Activated CD8-positive, alpha-beta T cell treated with anti-CD3 and anti-CD28 coated beads for 36 hours (primary cell): Measurements from ENCODE around the gene ECI1. TPM values are rescaled to one million over a fixed set of nuclear protein-coding genes. Genes with fewer than 3 reads are reported as not detected.
A peak's percentile ranks its signal among the peaks of the same experiment; 100 is the strongest.

ENCODE experiments used
- ATAC-seq: fragments of 200-7000 bp; cut with Tn5 transposase; one replicate; pipeline ENCODE4 v1.10.0; 2021; ENCODE audit warnings: mild to moderate bottlenecking, moderate library complexity
- CTCF ChIA-PET: fragments of 350-600 bp; sonication (Branson Sonifier 250); formaldehyde crosslinking; loops from one replicate; lab custom pipeline; 2021; ENCODE audit warnings: antibody characterized with exemption; lab: Charles Lee
- POLR2A ChIA-PET: fragments of 350-600 bp; sonication (Branson Sonifier 250); formaldehyde crosslinking; loops from one replicate; lab custom pipeline; 2021; ENCODE audit warnings: antibody characterized with exemption; lab: Charles Lee
- DNase-seq: peaks from one replicate; pipeline ENCODE4 v3.0.0-alpha.2; 2020
- H3K27ac Mint-ChIP-seq: one replicate; pipeline ENCODE4 v1.8.0; 2021; ENCODE audit warnings: mild to moderate bottlenecking, mixed read lengths
- H3K27me3 Mint-ChIP-seq: one replicate; pipeline ENCODE4 v1.8.0; 2021; ENCODE audit warnings: mixed read lengths
- H3K36me3 Mint-ChIP-seq: one replicate; pipeline ENCODE4 v1.8.0; 2021; ENCODE audit warnings: low read depth, mixed read lengths
- H3K4me1 Mint-ChIP-seq: one replicate; pipeline ENCODE4 v1.8.0; 2021; ENCODE audit warnings: low read depth, mixed read lengths
- H3K4me3 Mint-ChIP-seq: one replicate; pipeline ENCODE4 v1.8.0; 2021; ENCODE audit warnings: mild to moderate bottlenecking, moderate library complexity, mixed read lengths
- H3K9me3 Mint-ChIP-seq: one replicate; pipeline ENCODE4 v1.8.0; 2021; ENCODE audit warnings: mixed read lengths
- CTCF ChIP-seq: fragments of 200-600 bp; IDR thresholded peaks from one replicate; pipeline ENCODE4 v1.8.0; 2022; ENCODE audit warnings: antibody characterized with exemption, mild to moderate bottlenecking
- intact Hi-C: fragments of 100-400 bp; cut with micrococcal nuclease; formaldehyde crosslinking; loops from one replicate; pipeline ENCODE4 v1.10.0; 2022
- total RNA-seq, 2 experiments: library from RNA; stranded (reverse); gene quantifications; one replicate each; pipeline ENCODE4 v1.2.3, GENCODE V29; 2021

Gene ECI1
- total RNA-seq, 2 experiments from 2014 or later = 37.4 to 40.5 TPM

- H3K27me3 Mint-ChIP-seq = no peaks in the 10 kb centered on the region
- POLR2A ChIA-PET = interaction anchor here (2.4 to 10.2 kb wide), 2 partner anchors 43 to 53 kb away, joined by 7 to 95 read pairs; partner anchors contain the start of genes ECI1 and TRAF7
- peaks cover 40% of the 10 kb centered on the region for H3K36me3 Mint-ChIP-seq
- H3K27ac Mint-ChIP-seq = no peak overlapping the region
- intact Hi-C loops = no loop called here
- TF ChIP-seq CTCF = no peak
- no peak overlapping the region for H3K4me3 Mint-ChIP-seq
- DNase-seq = no peak
- CTCF ChIA-PET = no interaction called here
- H3K9me3 Mint-ChIP-seq = no peaks in the 10 kb centered on the region
- ATAC-seq = no peak
- H3K4me1 Mint-ChIP-seq = peaks cover 31% of the 10 kb centered on the region
These were observed 43.1 kb downstream of the ECI1 start for GRCh38 chr16:2208308-2208707.

DNA sequence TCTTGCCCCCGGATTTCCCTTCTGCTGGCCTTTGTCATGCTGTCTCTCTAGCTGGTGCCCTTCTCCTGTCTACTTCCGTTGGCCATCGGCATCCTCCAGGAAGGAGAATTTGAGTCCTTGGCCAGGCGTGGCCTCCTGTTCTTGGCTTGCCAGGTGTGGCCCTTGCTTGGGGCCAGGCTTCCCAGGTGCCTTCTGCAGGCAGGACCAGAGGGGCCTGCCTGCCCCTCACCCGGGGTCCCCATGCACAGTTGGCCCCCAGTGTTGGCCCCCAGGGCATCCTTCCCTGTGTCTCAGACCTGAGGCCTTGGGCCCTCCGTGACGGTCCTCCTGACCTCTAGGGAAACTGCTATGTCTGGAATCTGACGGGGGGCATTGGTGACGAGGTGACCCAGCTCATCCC is 43.5 kb downstream of the ECI1 start:
- ATAC-seq (no peak), DNase-seq (no peak)
- Mint-ChIP-seq H3K9me3 (no peaks in the 10 kb centered on the region), H3K27me3 (no peaks in the 10 kb centered on the region), H3K27ac (peak overlapping the region; percentile 57), H3K4me3 (peak overlapping the region; percentile 88), H3K4me1 (peaks cover 26% of the 10 kb centered on the region), H3K36me3 (peaks cover 38% of the 10 kb centered on the region)
- POLR2A ChIA-PET = interaction anchor here (1.3 to 10.2 kb wide), 3 partner anchors 44 to 243 kb away, joined by 3 to 95 read pairs (median 7); partner anchors contain the start of genes ECI1, RPS2 and TRAF7
- CTCF ChIA-PET = no interaction called here
- no peak for TF ChIP-seq CTCF
- intact Hi-C loops = no loop called here

- intact Hi-C loops = no loop called here
- DNase-seq (no peak), ATAC-seq (no peak)
- Mint-ChIP-seq H3K9me3 (no peaks in the 10 kb centered on the region), H3K27ac (peak overlapping the region; percentile 87), H3K4me3 (peak overlapping the region; percentile 88), H3K36me3 (peaks cover 31% of the 10 kb centered on the region), H3K4me1 (peaks cover 20% of the 10 kb centered on the region), H3K27me3 (no peaks in the 10 kb centered on the region)
- ChIA-PET CTCF (interaction anchor here (1.3 to 1.8 kb wide), 3 partner anchors 7 to 184 kb away, joined by 4 to 5 read pairs (median 4); partner anchors contain the start of gene PGP), POLR2A (interaction anchor here (0.6 to 10.2 kb wide), 8 partner anchors 10 to 242 kb away, joined by 3 to 95 read pairs (median 6); partner anchors contain the start of genes CASKIN1, E4F1, ECI1 and RPS2)
- TF ChIP-seq CTCF = no peak
These were observed 44.5 kb downstream of the ECI1 start for GRCh38 chr16:2206780-2207433.

- DNase-seq = no peak
These were observed 45.0 kb downstream of the ECI1 start for GRCh38 chr16:2206420-2206779.

More at GRCh38 chr16:2206420-2206779, 45.0 kb downstream of the ECI1 start:
- ChIA-PET CTCF (interaction anchor here (1.3 to 1.8 kb wide), 4 partner anchors 8 to 184 kb away, joined by 3 to 5 read pairs (median 4); partner anchors contain the start of gene PGP), POLR2A (interaction anchor here (0.7 to 10.2 kb wide), 8 partner anchors 10 to 241 kb away, joined by 3 to 95 read pairs (median 6); partner anchors contain the start of genes CASKIN1, ECI1, GFER and RPS2)
- H3K27ac Mint-ChIP-seq = peak overlapping the region; percentile 87
- H3K27me3 Mint-ChIP-seq = no peaks in the 10 kb centered on the region
- intact Hi-C loops = no loop called here
- peaks cover 27% of the 10 kb centered on the region for H3K36me3 Mint-ChIP-seq
- H3K9me3 Mint-ChIP-seq = no peaks in the 10 kb centered on the region
- H3K4me1 Mint-ChIP-seq = peaks cover 17% of the 10 kb centered on the region
- no peak for ATAC-seq
- TF ChIP-seq CTCF = no peak
- peak overlapping the region; percentile 88 for H3K4me3 Mint-ChIP-seq
